GM12872 (cell line): ENCODE measurements around the gene HOXD8.

ENCODE experiments used
- CTCF ChIP-seq: IDR thresholded peaks from 3 replicates; pipeline ENCODE4 v1.5.1; 2011; ENCODE audit warnings: low read depth, mild to moderate bottlenecking, low read length, moderate library complexity; ENCODE audit not compliant: insufficient read depth

The HOXD8 gene

GRCh38 chr2:176133389-176133788 lies 3.9 kb downstream of the HOXD8 start:
- no peak for TF ChIP-seq CTCF

- TF ChIP-seq CTCF: no peak
Observed at GRCh38 chr2:176134035-176134434, 4.5 kb downstream of the HOXD8 start.

GRCh38 chr2:176135035-176135440 lies 5.5 kb downstream of the HOXD8 start:
- no peak for TF ChIP-seq CTCF

- TF ChIP-seq CTCF: no peak
Observed at GRCh38 chr2:176136374-176137251, 7.1 kb downstream of the HOXD8 start.

GRCh38 chr2:176137252-176137580 lies 7.7 kb downstream of the HOXD8 start:
- TF ChIP-seq CTCF: no peak

- no peak for TF ChIP-seq CTCF
Observed at GRCh38 chr2:176137906-176138305, 8.4 kb downstream of the HOXD8 start.

GRCh38 chr2:176138526-176138922 lies 9.0 kb downstream of the HOXD8 start:
- TF ChIP-seq CTCF: no peak
